BJ (cell line): ENCODE results near the gene TBXAS1. TPM values are rescaled to one million over a fixed set of nuclear protein-coding genes. Genes with fewer than 3 reads are reported as not detected.

ENCODE experiments used
- CTCF ChIA-PET: fragments of 350-600 bp; formaldehyde crosslinking; extraction: SDS; loops from one replicate; lab custom pipeline; 2021; ENCODE audit warnings: antibody characterized with exemption, inconsistent platforms; lab: Yijun Ruan, JAX
- POLR2A ChIA-PET: fragments of 300-600 bp; sonication (Branson Sonifier 250); formaldehyde crosslinking; extraction: SDS; loops from one replicate; lab custom pipeline; 2021; ENCODE audit warnings: antibody characterized with exemption; lab: Charles Lee
- DNase-seq: peaks from one replicate; pipeline ENCODE4 v3.0.0-alpha.2; 2011; ENCODE audit warnings: low read depth
- H3K27me3 ChIP-seq: 2 replicates; pipeline ENCODE4 v1.6.0; 2011; ENCODE audit warnings: low read length; ENCODE audit not compliant: control insufficient read depth, insufficient read depth
- H3K36me3 ChIP-seq: 2 replicates; pipeline ENCODE4 v1.5.1; 2011; ENCODE audit warnings: low read length; ENCODE audit not compliant: control insufficient read depth, insufficient read depth
- H3K4me3 ChIP-seq: 2 replicates; pipeline ENCODE4 v1.5.1; 2011; ENCODE audit warnings: low read depth, mild to moderate bottlenecking, control low read depth, low read length
- polyA plus RNA-seq: library from polyadenylated mRNA; depleted of rRNA; stranded (reverse); fragments of >200 nt; gene quantifications from 2 replicates; pipeline ENCODE4 v1.2.3, GENCODE V29; 2011
- TF ChIP-seq, protein P1 (sequence below): IDR thresholded peaks from 2 replicates; pipeline ENCODE4 v1.5.1; 2011; ENCODE audit warnings: low read depth, mild to moderate bottlenecking, control low read depth, inconsistent platforms, low read length, moderate library complexity; ENCODE audit not compliant: insufficient read depth

TBXAS1 gene
- polyA plus RNA-seq, 1 experiment, result 0.16 TPM

- Histone ChIP-seq H3K36me3 (no peaks in the 10 kb centered on the region), H3K27me3 (peaks cover 4% of the 10 kb centered on the region; the same call in 1 of the 2 replicates), H3K4me3 (no peak overlapping the region)
- DNase-seq, result no peak
- ChIA-PET CTCF (no interaction called here), POLR2A (no interaction called here)
- TF ChIP-seq, protein P1, sequence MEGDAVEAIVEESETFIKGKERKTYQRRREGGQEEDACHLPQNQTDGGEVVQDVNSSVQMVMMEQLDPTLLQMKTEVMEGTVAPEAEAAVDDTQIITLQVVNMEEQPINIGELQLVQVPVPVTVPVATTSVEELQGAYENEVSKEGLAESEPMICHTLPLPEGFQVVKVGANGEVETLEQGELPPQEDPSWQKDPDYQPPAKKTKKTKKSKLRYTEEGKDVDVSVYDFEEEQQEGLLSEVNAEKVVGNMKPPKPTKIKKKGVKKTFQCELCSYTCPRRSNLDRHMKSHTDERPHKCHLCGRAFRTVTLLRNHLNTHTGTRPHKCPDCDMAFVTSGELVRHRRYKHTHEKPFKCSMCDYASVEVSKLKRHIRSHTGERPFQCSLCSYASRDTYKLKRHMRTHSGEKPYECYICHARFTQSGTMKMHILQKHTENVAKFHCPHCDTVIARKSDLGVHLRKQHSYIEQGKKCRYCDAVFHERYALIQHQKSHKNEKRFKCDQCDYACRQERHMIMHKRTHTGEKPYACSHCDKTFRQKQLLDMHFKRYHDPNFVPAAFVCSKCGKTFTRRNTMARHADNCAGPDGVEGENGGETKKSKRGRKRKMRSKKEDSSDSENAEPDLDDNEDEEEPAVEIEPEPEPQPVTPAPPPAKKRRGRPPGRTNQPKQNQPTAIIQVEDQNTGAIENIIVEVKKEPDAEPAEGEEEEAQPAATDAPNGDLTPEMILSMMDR, result no peak
Measured at GRCh38 chr7:140015471-140015970, 186.5 kb downstream of the TBXAS1 start.

DNA sequence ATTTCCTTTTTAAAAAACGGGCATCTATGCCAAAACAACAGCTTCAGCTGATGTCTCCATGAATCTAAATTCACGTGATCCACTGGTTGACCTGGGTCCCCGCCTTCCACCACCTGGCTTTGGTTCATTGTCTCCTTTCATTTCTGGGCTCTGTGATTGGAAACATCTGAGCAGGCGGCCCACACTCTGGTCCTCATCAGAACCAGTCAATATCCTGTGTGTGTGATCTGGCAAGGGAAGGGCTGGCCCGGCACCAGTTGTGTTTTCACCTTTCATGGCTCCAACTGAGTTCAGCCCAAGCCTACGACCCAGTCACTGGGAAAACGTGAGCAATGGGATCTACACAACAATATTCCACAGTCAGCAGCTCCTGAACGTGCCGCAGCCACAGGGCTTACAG, 187.5 kb downstream of the TBXAS1 start:
- Histone ChIP-seq H3K4me3 (no peak overlapping the region), H3K36me3 (no peaks in the 10 kb centered on the region), H3K27me3 (peaks cover 4% of the 10 kb centered on the region; the same call in 1 of the 2 replicates)
- TF ChIP-seq, protein P1, result no peak
- no peak for DNase-seq
- ChIA-PET CTCF (no interaction called here), POLR2A (no interaction called here)

DNA sequence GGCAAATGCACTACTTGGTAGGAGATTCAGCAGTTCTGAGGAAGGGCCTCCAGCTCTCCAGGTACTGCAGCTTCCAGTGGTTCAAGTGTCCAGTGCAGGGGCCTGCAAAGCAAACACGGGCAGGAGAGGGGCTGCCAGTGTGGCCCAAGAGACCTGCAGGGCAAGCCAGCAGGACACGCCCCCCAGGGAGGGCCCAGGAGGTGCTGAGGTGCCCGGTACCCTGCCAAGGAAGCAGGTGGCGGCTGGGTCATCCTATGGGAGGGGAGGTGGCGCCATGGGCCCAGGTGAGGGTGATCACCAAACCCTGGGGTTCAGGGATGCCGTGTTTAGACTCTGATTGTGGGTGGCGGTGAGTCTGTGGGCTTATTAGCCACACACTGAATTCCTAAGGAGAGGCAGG, 188.0 kb downstream of the TBXAS1 start:
- TF ChIP-seq, protein P1, result no peak
- Histone ChIP-seq H3K4me3 (no peak overlapping the region), H3K36me3 (no peaks in the 10 kb centered on the region), H3K27me3 (peaks cover 4% of the 10 kb centered on the region; the same call in 1 of the 2 replicates)
- ChIA-PET CTCF (interaction anchor here (0.9 to 1.2 kb wide), 2 partner anchors 8 to 372 kb away, joined by 3 read pairs; no protein-coding TSS in a partner anchor), POLR2A (no interaction called here)
- no peak for DNase-seq

DNA sequence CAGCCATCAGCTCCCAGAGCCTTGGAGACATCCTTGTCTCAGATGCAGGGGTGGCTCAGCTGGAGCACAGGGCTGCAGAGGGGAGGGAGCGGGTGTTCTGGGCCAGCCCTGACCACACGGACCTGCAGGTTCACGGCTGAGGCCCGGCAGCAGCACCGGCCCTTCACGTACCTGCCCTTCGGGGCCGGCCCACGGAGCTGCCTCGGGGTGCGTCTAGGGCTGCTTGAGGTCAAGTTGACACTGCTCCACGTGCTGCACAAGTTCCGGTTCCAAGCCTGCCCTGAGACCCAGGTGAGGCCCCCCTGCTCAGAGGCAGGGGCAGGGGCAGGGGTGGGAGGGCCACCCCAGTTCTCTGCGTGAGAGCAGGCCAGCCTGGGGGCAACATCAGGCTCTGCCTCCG, 188.5 kb downstream of the TBXAS1 start:
- peaks cover 4% of the 10 kb centered on the region; the same call in 1 of the 2 replicates for H3K27me3 ChIP-seq
- ChIA-PET POLR2A (no interaction called here), CTCF (interaction anchor here (0.9 to 2.5 kb wide), 4 partner anchors 9 to 399 kb away, joined by 3 to 14 read pairs (median 4); no protein-coding TSS in a partner anchor)
- H3K36me3 ChIP-seq, result no peaks in the 10 kb centered on the region
- no peak overlapping the region for H3K4me3 ChIP-seq
- TF ChIP-seq, protein P1, result no peak
- no peak for DNase-seq

DNA sequence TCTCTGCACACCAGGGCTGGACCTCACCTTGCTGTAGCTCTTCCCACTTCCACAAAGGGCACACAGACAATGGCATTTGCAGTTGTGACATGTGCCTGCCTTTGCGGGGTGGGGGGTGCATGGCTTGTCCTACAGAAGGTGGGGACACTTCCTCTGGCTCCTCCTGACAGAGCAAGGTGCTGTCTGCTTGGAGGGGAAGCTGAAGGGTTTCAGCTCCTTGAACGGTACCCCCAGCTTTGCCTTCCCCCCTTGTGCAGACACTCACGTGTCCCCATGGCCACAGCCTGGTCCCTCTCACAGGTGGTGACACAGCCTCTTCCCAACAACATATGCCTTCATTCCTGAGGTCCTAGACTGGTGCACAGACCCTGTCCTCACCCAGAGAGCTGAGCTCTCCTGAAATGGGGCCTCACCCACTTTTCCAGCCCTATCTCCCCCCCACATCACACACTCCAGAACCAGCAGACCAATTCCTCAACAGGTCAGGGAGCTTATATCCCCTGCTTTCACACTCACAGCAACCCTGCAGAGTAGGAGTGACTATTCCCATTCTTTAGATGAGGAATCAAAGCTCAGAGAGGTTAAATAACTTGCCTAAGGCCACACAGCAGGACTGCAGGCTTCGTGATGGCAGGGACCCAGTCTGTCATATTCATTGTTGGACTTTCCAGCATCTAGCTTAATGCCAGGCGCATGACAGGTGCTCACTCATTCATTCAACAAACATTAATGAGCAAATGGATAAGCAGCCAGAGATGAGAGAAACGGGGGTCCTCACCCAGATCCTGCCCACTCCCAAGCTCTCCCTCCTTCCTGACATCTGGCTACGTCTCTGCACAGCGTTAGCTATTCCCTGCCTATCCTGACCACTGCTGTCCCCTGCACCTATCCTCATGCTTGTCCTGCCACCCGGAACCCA, 189.3 kb downstream of the TBXAS1 start:
- no peaks in the 10 kb centered on the region for H3K36me3 ChIP-seq
- DNase-seq, result no peak
- ChIA-PET CTCF (interaction anchor here (0.6 to 2.5 kb wide), 4 partner anchors 15 to 400 kb away, joined by 3 to 14 read pairs (median 4); no protein-coding TSS in a partner anchor), POLR2A (no interaction called here)
- H3K27me3 ChIP-seq, result peaks cover 4% of the 10 kb centered on the region; the same call in 1 of the 2 replicates
- no peak overlapping the region for H3K4me3 ChIP-seq
- TF ChIP-seq, protein P1, result no peak
